Natural killer cell (primary cell): Measurements from ENCODE around the gene ATOH8. TPM values are rescaled to one million over a fixed set of nuclear protein-coding genes. Genes with fewer than 3 reads are reported as not detected.

Experiments
- ATAC-seq, 3 donors: fragments of 150-1000 bp in 2 of 3; fragments of 200-7000 bp in 1 of 3; cut with Tn5 transposase; 1 replicate in 1 of 3; 2 replicates in 2 of 3; pipeline ENCODE4 v1.10.0; 2021; ENCODE audit warnings: mild to moderate bottlenecking in 2 of 3, moderate library complexity in 2 of 3
- DNase-seq, 2 donors: peaks; one replicate each; pipeline versions ENCODE4 v3.0.0 to v3.0.0-alpha.2; 2013 to 2021; ENCODE audit warnings: mixed read lengths in 1 of 2
- H3K27ac ChIP-seq: one replicate; pipeline ENCODE4 v1.5.1; 2013; ENCODE audit warnings: mild to moderate bottlenecking, low read length
- H3K27me3 ChIP-seq: one replicate; pipeline ENCODE4 v1.6.1; 2013; ENCODE audit warnings: low read length; ENCODE audit not compliant: control insufficient read depth, insufficient read depth
- H3K36me3 ChIP-seq: one replicate; pipeline ENCODE4 v1.6.1; 2013; ENCODE audit warnings: low read length; ENCODE audit not compliant: control insufficient read depth, insufficient read depth
- H3K4me1 ChIP-seq: one replicate; pipeline ENCODE4 v1.6.1; 2013; ENCODE audit warnings: low read length; ENCODE audit not compliant: control insufficient read depth, insufficient read depth
- H3K4me3 ChIP-seq: one replicate; pipeline ENCODE4 v1.5.1; 2013; ENCODE audit warnings: low read length
- H3K9me3 ChIP-seq: one replicate; pipeline ENCODE4 v1.6.1; 2013; ENCODE audit warnings: low read length; ENCODE audit not compliant: control insufficient read depth, insufficient read depth
- H3K27ac Mint-ChIP-seq, 2 donors: one replicate each; pipeline ENCODE4 v1.8.0; 2022; ENCODE audit warnings: mild to moderate bottlenecking in 2 of 2, mixed read lengths in 2 of 2, moderate library complexity in 1 of 2
- H3K27me3 Mint-ChIP-seq, 2 donors: one replicate each; pipeline ENCODE4 v1.8.0; 2022; ENCODE audit warnings: low read depth in 2 of 2, mixed read lengths in 2 of 2
- H3K36me3 Mint-ChIP-seq: one replicate; pipeline ENCODE4 v1.8.0; 2022; ENCODE audit warnings: mixed read lengths
- H3K4me1 Mint-ChIP-seq, 2 donors: one replicate each; pipeline ENCODE4 v1.8.0; 2022; ENCODE audit warnings: mixed read lengths in 2 of 2
- H3K4me3 Mint-ChIP-seq: one replicate; pipeline ENCODE4 v1.8.0; 2022; ENCODE audit warnings: mild to moderate bottlenecking, moderate library complexity, mixed read lengths
- H3K9me3 Mint-ChIP-seq, 2 donors: one replicate each; pipeline ENCODE4 v1.8.0; 2022; ENCODE audit warnings: mixed read lengths in 2 of 2
- CTCF ChIP-seq: fragments of 200-600 bp; IDR thresholded peaks from one replicate; pipeline ENCODE4 v1.8.0; 2022; ENCODE audit warnings: antibody characterized with exemption
- WGBS: methylation state at CpG from one replicate; pipeline ENCODE4 v1.1.7; 2013; ENCODE audit warnings: missing lambda C conversion rate; ENCODE audit not compliant: insufficient coverage; 5-methylcytosine and 5-hydroxymethylcytosine counted together
- intact Hi-C: fragments of 100-400 bp; cut with micrococcal nuclease; formaldehyde crosslinking; loops from one replicate; pipeline ENCODE4 v1.14.2; 2022
- total RNA-seq, 4 donors: library from RNA; stranded (reverse); fragments of 120-200 nt in 1 of 4; gene quantifications; one replicate each; pipeline versions ENCODE4 v1.2.3 to v1.2.4, GENCODE V29; 2013 to 2022

ATOH8 gene
- total RNA-seq, 3 donors from 2014 or later (not counting 1 experiment from before 2014, with no cell fraction given) = 0.23 TPM; not detected in 2

GRCh38 chr2:85757860-85758259, 4.1 kb downstream of the ATOH8 start:
- H3K27me3 Mint-ChIP-seq = peaks cover 27 to 31% of the 10 kb centered on the region in 2 donors
- H3K27ac ChIP-seq = no peak overlapping the region
- H3K36me3 Mint-ChIP-seq = no peaks in the 10 kb centered on the region
- H3K4me3 Mint-ChIP-seq = no peak overlapping the region
- TF ChIP-seq CTCF = no peak
- 91% methylated on average over 5 of the region's 5 CpGs for WGBS
- H3K4me1 ChIP-seq = peaks cover 26% of the 10 kb centered on the region
- peaks cover 0 to 21% of the 10 kb centered on the region in 2 donors for H3K4me1 Mint-ChIP-seq
- H3K4me3 ChIP-seq = no peak overlapping the region
- no peaks in the 10 kb centered on the region for H3K9me3 Mint-ChIP-seq
- intact Hi-C loops = no loop called here
- ATAC-seq (no peak), DNase-seq (no peak)
- peaks cover 36% of the 10 kb centered on the region for H3K27me3 ChIP-seq
- H3K27ac Mint-ChIP-seq = no peak overlapping the region
- no peaks in the 10 kb centered on the region for H3K36me3 ChIP-seq
- H3K9me3 ChIP-seq = no peaks in the 10 kb centered on the region

GRCh38 chr2:85758361-85759256, 4.8 kb downstream of the ATOH8 start:
- Mint-ChIP-seq H3K9me3 (no peaks in the 10 kb centered on the region), H3K4me3 (no peak overlapping the region), H3K27ac (no peak overlapping the region), H3K4me1 (peaks cover 0 to 15% of the 10 kb centered on the region in 2 donors), H3K27me3 (peaks cover 27 to 31% of the 10 kb centered on the region in 2 donors), H3K36me3 (no peaks in the 10 kb centered on the region)
- TF ChIP-seq CTCF = no peak
- Histone ChIP-seq H3K4me1 (peaks cover 20% of the 10 kb centered on the region), H3K36me3 (no peaks in the 10 kb centered on the region), H3K27me3 (peaks cover 31% of the 10 kb centered on the region), H3K27ac (no peak overlapping the region), H3K9me3 (no peaks in the 10 kb centered on the region), H3K4me3 (no peak overlapping the region)
- ATAC-seq = no peak
- WGBS = 87% methylated on average over 19 of the region's 19 CpGs
- DNase-seq = no peak
- intact Hi-C loops = no loop called here

- ATAC-seq = no peak
- Mint-ChIP-seq H3K27ac (no peak overlapping the region), H3K4me3 (no peak overlapping the region), H3K9me3 (no peaks in the 10 kb centered on the region), H3K27me3 (peaks cover 28 to 29% of the 10 kb centered on the region in 2 donors), H3K4me1 (peaks cover 0 to 13% of the 10 kb centered on the region in 2 donors), H3K36me3 (no peaks in the 10 kb centered on the region)
- no peaks in the 10 kb centered on the region for H3K9me3 ChIP-seq
- no peak for TF ChIP-seq CTCF
- WGBS = 92% methylated on average over 5 of the region's 5 CpGs
- H3K4me1 ChIP-seq = peaks cover 14% of the 10 kb centered on the region
- peaks cover 28% of the 10 kb centered on the region for H3K27me3 ChIP-seq
- no peak for DNase-seq
- no peak overlapping the region for H3K4me3 ChIP-seq
- H3K36me3 ChIP-seq = no peaks in the 10 kb centered on the region
- intact Hi-C loops = no loop called here
- H3K27ac ChIP-seq = no peak overlapping the region
Observed at GRCh38 chr2:85759257-85759613, 5.4 kb downstream of the ATOH8 start.
